Tongue (tissue), 2 donors: ENCODE measurements around the gene DDAH1. TPM values are rescaled to one million over a fixed set of nuclear protein-coding genes. Genes with fewer than 3 reads are reported as not detected.

ENCODE experiments used
- DNase-seq: peaks from one replicate; pipeline ENCODE4 v3.0.0-alpha.2; 2015
- total RNA-seq: library from RNA; depleted of rRNA; stranded (reverse); fragments of >200 nt; gene quantifications from one replicate; pipeline ENCODE4 v1.2.3, GENCODE V29; 2014

DDAH1 gene
- total RNA-seq, 1 donor from 2014 or later, result 43.8 TPM

GRCh38 chr1:85303440-85304162 is 161.4 kb downstream of the DDAH1 start:
- DNase-seq, result no peak

DNA sequence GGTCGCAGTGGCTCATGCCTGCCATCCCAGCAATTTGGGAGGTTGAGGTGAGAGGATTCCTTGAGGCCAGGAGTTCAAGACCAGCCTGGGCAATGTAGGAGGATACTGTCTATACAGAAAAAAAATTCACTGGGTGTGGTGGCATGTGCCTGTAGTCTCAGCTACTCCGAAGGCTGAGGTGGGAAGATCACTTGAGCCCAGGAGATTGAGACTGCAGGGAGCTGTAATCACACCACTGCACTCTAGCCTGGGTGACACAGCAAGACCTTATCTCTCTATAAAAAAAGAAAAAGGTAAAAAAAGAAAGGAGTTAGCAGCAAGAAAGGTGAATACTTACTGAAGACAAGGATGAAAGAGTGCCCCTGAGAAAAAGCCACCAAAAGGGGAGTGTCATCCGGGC is 164.8 kb downstream of the DDAH1 start:
- DNase-seq, result no peak

GRCh38 chr1:85297855-85298629 is 166.9 kb downstream of the DDAH1 start:
- peak; percentile 94 for DNase-seq

DNA sequence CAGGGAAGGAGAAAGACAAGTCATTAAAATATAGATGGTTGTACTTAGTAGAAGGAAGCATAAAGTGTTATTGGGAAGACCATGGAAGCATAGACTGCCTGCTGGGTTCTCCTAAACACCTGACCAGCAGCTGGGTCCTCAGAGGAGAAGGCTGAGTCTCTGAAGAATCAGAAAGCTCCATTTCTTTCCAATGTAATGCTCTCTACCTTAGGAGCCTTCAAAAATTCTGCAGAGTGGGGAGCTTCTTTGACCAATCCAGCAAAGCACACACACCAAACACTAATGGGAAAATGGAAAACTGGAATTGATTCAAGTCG is 167.5 kb downstream of the DDAH1 start:
- no peak for DNase-seq

GRCh38 chr1:85296980-85297379 is 168.0 kb downstream of the DDAH1 start:
- no peak for DNase-seq

- DNase-seq, result no peak
These were observed 169.3 kb downstream of the DDAH1 start for GRCh38 chr1:85295654-85296053.

DNA sequence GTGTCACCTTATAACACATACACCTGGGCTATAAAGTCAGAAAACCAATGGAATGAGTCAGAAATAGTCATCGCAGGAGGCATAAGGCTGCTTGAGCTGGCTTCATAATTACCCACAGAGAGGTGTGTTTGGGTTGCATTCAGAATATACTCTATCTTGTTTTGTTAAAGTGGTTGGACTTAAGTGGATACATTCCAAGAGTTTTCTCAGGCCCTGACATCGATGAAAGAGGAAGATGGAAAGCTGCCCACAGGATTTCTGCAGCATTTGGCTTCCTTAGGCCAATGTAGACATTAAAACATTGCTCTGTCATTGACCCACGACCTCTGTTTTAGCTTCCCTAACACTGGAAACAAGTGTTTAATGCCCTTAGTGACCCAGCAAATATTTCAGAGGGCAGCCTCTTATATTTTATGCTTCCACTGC is 169.9 kb downstream of the DDAH1 start:
- no peak for DNase-seq

DNA sequence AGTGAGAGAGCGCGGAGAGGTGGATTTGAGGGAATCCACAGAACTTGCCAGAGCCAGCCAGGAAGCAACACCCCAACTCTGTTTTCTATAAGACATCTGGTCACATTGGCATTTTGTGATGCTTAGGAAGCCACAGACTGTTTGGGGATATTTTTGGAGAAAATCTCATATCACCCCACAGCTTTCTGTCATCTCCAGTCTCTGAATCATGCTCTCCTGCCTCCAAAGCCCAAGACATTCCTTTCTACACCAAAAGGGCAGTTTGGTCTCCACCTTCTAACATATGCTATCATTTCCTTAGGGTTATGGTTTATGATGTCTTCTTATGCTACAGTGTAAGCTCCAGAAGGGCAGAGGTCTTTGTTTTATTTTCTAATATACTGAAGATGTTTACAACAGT is 174.1 kb downstream of the DDAH1 start:
- DNase-seq, result no peak

DNA sequence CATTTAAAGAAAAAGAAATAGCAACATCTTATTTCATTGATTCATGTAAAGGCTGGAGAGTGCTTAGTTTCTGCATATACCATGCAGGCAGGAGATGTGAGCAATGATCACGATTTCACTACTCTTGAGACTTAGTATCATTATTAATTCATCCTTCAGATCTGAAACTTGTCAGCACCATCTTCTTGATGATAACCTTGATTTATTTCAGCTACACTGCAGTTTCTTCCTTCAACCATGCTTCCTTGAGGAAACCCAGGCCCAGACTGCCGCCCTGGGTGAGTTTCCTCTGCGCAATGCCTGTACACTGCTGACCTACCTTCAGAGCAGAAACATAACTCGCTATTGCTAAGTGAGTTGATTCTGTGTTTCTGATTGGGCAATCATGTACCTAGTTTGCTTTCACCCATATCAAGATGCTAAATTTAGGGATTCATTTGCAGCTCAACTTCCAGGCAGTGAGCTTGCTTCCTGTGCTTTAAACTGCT is 175.1 kb downstream of the DDAH1 start:
- no peak for DNase-seq

DNA sequence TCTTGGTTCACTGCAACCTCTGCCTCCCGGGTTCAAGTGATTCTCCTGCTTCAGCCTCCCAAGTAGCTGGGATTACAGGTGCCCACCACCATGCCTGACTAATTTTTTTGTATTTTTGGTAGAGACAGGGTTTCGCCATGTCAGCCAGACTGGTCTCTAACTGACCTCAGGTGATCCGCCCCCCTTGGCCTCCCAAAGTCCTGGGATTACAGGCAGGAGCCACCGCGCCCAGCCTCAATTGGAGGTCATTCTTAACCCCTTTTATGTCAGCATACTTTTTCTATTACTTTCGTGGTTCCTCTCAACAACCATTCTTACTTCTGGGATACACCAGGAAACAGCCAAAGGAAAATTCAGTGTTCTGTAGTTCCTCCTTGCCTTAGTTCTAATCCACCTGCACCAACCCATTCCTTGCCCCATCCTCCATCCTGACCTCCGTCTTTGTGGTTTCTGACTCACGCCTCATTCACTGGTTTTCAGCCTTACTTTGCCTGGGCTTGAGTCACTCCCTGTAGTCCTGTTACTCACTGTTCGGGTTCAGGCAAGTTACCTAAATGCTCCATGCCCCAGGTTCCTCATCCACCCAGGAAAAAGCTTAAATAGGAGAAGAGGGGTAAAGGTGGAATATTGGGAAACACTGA is 175.6 kb downstream of the DDAH1 start:
- DNase-seq, result no peak

- DNase-seq, result no peak
These were observed 180.8 kb downstream of the DDAH1 start for GRCh38 chr1:85284202-85284601.

GRCh38 chr1:85283475-85284199 is 181.3 kb downstream of the DDAH1 start:
- peak; percentile 51 for DNase-seq

GRCh38 chr1:85282424-85282823 is 182.5 kb downstream of the DDAH1 start:
- DNase-seq, result no peak

DNA sequence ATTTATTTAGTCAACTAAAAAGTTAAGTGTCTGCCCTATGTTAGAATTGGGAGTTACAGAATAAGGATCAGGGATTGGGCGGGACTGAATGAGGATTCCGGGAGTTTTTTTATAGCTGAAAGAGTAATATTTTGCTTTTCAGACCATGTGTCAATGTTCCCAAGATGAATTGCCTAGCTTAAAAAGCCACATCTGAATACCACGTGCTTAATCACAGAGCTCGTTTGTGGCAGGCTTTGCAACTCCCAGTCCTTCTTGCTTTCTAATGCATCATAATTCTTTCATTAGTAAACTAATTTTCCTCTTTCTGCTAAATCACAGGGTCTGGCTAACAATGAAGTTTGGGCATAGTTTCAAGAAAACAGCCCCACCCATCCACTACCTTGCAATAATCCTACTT is 184.3 kb downstream of the DDAH1 start:
- DNase-seq, result no peak

DNA sequence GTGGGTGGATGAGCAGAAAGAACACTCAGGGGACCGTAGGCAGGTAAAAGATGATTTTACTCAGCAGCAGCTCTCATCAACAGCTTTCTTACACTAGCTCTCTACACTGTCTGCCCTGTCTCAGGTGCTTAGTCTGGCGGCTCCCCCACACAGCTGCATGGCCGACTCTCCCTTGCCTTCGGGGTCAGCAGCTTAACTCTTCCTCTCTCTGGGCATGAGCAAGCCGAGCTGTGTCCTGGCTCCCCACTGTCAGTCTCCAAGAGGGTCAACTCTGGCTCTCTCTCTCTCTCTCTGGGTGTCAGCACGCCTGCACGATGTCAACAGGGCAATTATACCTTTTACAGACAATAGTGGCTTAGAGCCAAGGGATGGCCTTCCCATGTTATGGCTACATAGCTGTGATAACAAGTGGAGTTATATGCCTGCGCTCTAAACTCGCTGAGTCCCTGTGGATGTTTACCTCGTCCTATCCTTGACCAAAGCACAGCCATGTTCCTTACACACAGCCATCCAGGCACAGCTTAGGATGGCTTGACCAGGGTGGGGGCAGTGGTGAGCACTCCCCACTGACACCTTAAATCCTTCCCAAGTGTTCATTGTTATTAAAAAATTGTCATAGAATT is 185.4 kb downstream of the DDAH1 start:
- DNase-seq, result no peak

- no peak for DNase-seq
These were observed 186.1 kb downstream of the DDAH1 start for GRCh38 chr1:85278853-85279314.

- no peak for DNase-seq
These were observed 187.2 kb downstream of the DDAH1 start for GRCh38 chr1:85277802-85278201.

- DNase-seq, result no peak
These were observed 187.8 kb downstream of the DDAH1 start for GRCh38 chr1:85276978-85277639.

- DNase-seq, result peak; percentile 99
These were observed 188.6 kb downstream of the DDAH1 start, which contains the start of gene BCL10 for GRCh38 chr1:85276215-85276977. Gene BCL10 (minus strand): TSS chr1:85276632. CDS start chr1:85276352, 280 bp downstream.

DNA sequence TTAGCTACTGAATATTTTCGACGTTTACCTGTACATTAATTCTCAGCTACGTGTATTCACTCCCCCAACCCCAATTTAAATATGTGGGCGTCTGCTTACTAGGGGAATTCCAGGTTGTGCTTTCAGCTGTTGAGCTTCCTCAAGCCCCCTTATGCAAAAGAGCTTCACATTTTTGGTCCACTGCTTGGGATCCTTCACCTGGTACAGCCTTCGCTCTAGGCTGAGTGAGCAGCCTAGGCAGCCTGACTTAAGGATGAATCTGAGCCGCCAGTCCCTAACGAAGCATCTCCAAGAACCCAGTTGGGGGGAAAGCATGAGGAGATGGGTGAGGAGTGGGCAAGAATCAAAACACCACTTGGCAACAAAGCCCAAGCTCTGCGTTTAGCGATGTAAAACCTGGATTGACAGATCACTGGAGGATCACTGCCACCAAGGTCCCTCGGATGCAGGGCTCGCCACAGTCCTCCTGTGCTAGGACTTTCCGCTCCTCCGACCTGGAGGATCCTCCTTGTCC is 189.2 kb downstream of the DDAH1 start:
- no peak for DNase-seq
